Panc1 (cell line): ENCODE data around the gene AARS2.

Source experiments
- SIN3A ChIP-seq: IDR thresholded peaks from 2 replicates; pipeline ENCODE4 v1.6.1; 2012; ENCODE audit warnings: low read depth, mild to moderate bottlenecking, low read length, moderate library complexity, borderline replicate concordance; ENCODE audit not compliant: insufficient read depth
- TCF7L2 ChIP-seq: IDR thresholded peaks from 2 replicates; pipeline ENCODE4 v1.6.1; 2011; ENCODE audit warnings: mild to moderate bottlenecking, low read depth, low read length, inconsistent platforms
- TF ChIP-seq, protein P1 (sequence below): fragments of 450-650 bp; IDR thresholded peaks from 2 replicates; pipeline ENCODE4 v1.5.1; 2017; ENCODE audit warnings: mild to moderate bottlenecking
- TF ChIP-seq, protein P2 (sequence below), 2 experiments: IDR thresholded peaks; 2 replicates each; pipeline ENCODE4 v1.6.1; 2011 to 2012; ENCODE audit warnings: low read depth in 2 of 2, control low read depth in 1 of 2, low read length in 1 of 2, mild to moderate bottlenecking in 1 of 2, moderate library complexity in 1 of 2; ENCODE audit not compliant: insufficient read depth in 1 of 2

DNA sequence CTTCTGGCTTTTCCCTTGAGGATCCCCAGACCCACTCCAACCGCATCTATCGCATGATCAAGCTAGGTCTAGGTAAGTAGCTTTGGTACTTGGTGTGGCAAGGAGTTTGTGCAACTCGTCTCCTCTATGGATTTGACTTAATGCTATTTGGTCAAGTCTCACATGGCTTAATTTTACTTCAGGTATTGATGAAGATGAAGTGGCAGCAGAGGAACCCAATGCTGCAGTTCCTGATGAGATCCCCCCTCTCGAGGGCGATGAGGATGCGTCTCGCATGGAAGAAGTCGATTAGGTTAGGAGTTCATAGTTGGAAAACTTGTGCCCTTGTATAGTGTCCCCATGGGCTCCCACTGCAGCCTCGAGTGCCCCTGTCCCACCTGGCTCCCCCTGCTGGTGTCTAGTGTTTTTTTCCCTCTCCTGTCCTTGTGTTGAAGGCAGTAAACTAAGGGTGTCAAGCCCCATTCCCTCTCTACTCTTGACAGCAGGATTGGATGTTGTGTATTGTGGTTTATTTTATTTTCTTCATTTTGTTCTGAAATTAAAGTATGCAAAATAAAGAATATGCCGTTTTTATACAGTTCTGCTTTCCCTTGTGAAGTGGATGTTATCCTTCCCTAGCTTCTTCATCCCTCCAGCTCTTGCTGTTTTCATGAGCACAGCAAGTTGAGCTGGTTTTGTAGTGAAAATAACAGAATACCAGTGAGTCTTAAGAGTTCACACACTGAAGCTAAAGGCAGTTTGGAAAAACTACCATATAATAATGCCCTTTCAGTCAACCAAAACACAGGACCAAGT is 59.6 kb downstream of the AARS2 start:
- TF ChIP-seq, protein P1, sequence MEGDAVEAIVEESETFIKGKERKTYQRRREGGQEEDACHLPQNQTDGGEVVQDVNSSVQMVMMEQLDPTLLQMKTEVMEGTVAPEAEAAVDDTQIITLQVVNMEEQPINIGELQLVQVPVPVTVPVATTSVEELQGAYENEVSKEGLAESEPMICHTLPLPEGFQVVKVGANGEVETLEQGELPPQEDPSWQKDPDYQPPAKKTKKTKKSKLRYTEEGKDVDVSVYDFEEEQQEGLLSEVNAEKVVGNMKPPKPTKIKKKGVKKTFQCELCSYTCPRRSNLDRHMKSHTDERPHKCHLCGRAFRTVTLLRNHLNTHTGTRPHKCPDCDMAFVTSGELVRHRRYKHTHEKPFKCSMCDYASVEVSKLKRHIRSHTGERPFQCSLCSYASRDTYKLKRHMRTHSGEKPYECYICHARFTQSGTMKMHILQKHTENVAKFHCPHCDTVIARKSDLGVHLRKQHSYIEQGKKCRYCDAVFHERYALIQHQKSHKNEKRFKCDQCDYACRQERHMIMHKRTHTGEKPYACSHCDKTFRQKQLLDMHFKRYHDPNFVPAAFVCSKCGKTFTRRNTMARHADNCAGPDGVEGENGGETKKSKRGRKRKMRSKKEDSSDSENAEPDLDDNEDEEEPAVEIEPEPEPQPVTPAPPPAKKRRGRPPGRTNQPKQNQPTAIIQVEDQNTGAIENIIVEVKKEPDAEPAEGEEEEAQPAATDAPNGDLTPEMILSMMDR: peak; percentile 87
- TF ChIP-seq TCF7L2 (no peak), SIN3A (no peak)
- TF ChIP-seq, protein P2, sequence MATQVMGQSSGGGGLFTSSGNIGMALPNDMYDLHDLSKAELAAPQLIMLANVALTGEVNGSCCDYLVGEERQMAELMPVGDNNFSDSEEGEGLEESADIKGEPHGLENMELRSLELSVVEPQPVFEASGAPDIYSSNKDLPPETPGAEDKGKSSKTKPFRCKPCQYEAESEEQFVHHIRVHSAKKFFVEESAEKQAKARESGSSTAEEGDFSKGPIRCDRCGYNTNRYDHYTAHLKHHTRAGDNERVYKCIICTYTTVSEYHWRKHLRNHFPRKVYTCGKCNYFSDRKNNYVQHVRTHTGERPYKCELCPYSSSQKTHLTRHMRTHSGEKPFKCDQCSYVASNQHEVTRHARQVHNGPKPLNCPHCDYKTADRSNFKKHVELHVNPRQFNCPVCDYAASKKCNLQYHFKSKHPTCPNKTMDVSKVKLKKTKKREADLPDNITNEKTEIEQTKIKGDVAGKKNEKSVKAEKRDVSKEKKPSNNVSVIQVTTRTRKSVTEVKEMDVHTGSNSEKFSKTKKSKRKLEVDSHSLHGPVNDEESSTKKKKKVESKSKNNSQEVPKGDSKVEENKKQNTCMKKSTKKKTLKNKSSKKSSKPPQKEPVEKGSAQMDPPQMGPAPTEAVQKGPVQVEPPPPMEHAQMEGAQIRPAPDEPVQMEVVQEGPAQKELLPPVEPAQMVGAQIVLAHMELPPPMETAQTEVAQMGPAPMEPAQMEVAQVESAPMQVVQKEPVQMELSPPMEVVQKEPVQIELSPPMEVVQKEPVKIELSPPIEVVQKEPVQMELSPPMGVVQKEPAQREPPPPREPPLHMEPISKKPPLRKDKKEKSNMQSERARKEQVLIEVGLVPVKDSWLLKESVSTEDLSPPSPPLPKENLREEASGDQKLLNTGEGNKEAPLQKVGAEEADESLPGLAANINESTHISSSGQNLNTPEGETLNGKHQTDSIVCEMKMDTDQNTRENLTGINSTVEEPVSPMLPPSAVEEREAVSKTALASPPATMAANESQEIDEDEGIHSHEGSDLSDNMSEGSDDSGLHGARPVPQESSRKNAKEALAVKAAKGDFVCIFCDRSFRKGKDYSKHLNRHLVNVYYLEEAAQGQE (IDR thresholded peaks at IDR 0.05; ENCODE audit: insufficient read depth in 1 of 2, low read depth in 2 of 2, low read length in 1 of 2): no peak
